OCI-LY3 (cell line): ENCODE measurements around the gene AHDC1.

Source experiments
- H2AFZ ChIP-seq: fragments of 200-600, 300-600 bp; shearing (Covaris generic); 2 replicates; pipeline ENCODE4 v1.6.0; 2014; ENCODE audit warnings: antibody characterized with exemption, low read depth, low read length
- H3K27ac ChIP-seq: fragments of 200-600, 300-600 bp; sonication (generic); 2 replicates; pipeline ENCODE4 v1.5.1; 2014; ENCODE audit warnings: mild to moderate bottlenecking, low read length, moderate library complexity, mixed read lengths
- H3K27me3 ChIP-seq: fragments of 200-600, 300-600 bp; sonication (generic); 2 replicates; pipeline ENCODE4 v1.6.1; 2014; ENCODE audit warnings: low read depth, low read length, mixed read lengths
- H3K36me3 ChIP-seq: fragments of 200-600, 300-600 bp; sonication (generic); replicated peaks from 2 replicates; pipeline ENCODE3; 2014; ENCODE audit warnings: low read depth, low read length, mixed read lengths
- H3K4me1 ChIP-seq: fragments of 300-600, 200-600 bp; sonication (generic); 2 replicates; pipeline ENCODE4 v1.6.1; 2014; ENCODE audit warnings: low read length, mixed read lengths
- H3K4me2 ChIP-seq: fragments of 200-600, 300-600 bp; sonication (generic); 2 replicates; pipeline ENCODE4 v1.6.1; 2014; ENCODE audit warnings: low read length, mixed read lengths
- H3K4me3 ChIP-seq: fragments of 300-600, 200-600 bp; sonication (generic); 2 replicates; pipeline ENCODE4 v1.5.1; 2014; ENCODE audit warnings: antibody characterized with exemption, mild to moderate bottlenecking, low read length, moderate library complexity
- H3K79me2 ChIP-seq: fragments of 300-600, 200-600 bp; shearing (Covaris generic); 2 replicates; pipeline ENCODE4 v1.6.1; 2014; ENCODE audit warnings: mild to moderate bottlenecking, low read length, mixed read lengths
- H3K9ac ChIP-seq: fragments of 300-600, 200-600 bp; shearing (Covaris generic); 2 replicates; pipeline ENCODE4 v1.6.0; 2014; ENCODE audit warnings: mild to moderate bottlenecking, low read length, moderate library complexity
- H3K9me3 ChIP-seq: fragments of 200-600, 300-600 bp; shearing (Covaris generic); 2 replicates; pipeline ENCODE4 v1.6.1; 2014; ENCODE audit warnings: low read length, mixed read lengths; ENCODE audit not compliant: insufficient read depth
- H4K20me1 ChIP-seq: fragments of 200-600, 300-600 bp; sonication (generic); 2 replicates; pipeline ENCODE4 v1.6.1; 2016; ENCODE audit warnings: low read length, mixed read lengths; ENCODE audit not compliant: insufficient read depth
- CTCF ChIP-seq: fragments of 200-600, 300-600 bp; sonication (generic); IDR thresholded peaks from 2 replicates; pipeline ENCODE4 v1.5.1; 2014; ENCODE audit warnings: antibody characterized with exemption, low read length, low read depth
- EZH2phosphoT487 ChIP-seq: fragments of 200-600 bp; shearing (Covaris generic); IDR thresholded peaks from 2 replicates; pipeline ENCODE4 v1.6.1; 2018; ENCODE audit warnings: antibody characterized with exemption, mixed run types, low read depth

Gene AHDC1

GRCh38 chr1:27549807-27550408 is 54.0 kb downstream of the AHDC1 start:
- no peaks in the 10 kb centered on the region for H3K79me2 ChIP-seq
- no peak overlapping the region for H3K4me3 ChIP-seq
- H3K4me2 ChIP-seq, result no peak overlapping the region
- H3K9me3 ChIP-seq, result no peaks in the 10 kb centered on the region
- no peak for TF ChIP-seq CTCF
- TF ChIP-seq EZH2phosphoT487, result no peak
- H3K9ac ChIP-seq, result no peak overlapping the region
- H2AFZ ChIP-seq, result no peak overlapping the region
- no peaks in the 10 kb centered on the region for H4K20me1 ChIP-seq
- no peaks in the 10 kb centered on the region for H3K36me3 ChIP-seq
- no peak overlapping the region for H3K27ac ChIP-seq
- H3K4me1 ChIP-seq, result no peaks in the 10 kb centered on the region
- no peaks in the 10 kb centered on the region for H3K27me3 ChIP-seq

- Histone ChIP-seq H4K20me1 (no peaks in the 10 kb centered on the region), H2AFZ (no peak overlapping the region), H3K27me3 (no peaks in the 10 kb centered on the region), H3K27ac (no peak overlapping the region), H3K4me1 (no peaks in the 10 kb centered on the region), H3K9me3 (no peaks in the 10 kb centered on the region), H3K9ac (no peak overlapping the region), H3K36me3 (no peaks in the 10 kb centered on the region), H3K4me3 (no peak overlapping the region), H3K79me2 (no peaks in the 10 kb centered on the region), H3K4me2 (no peak overlapping the region)
- no peak for TF ChIP-seq EZH2phosphoT487
- TF ChIP-seq CTCF, result no peak
Observed at GRCh38 chr1:27548858-27549719, 54.9 kb downstream of the AHDC1 start.

- Histone ChIP-seq H3K9ac (no peak overlapping the region), H3K36me3 (no peaks in the 10 kb centered on the region), H3K9me3 (no peaks in the 10 kb centered on the region), H3K4me2 (no peak overlapping the region), H4K20me1 (no peaks in the 10 kb centered on the region), H3K27me3 (no peaks in the 10 kb centered on the region), H3K4me1 (no peaks in the 10 kb centered on the region), H2AFZ (no peak overlapping the region), H3K79me2 (no peaks in the 10 kb centered on the region), H3K27ac (no peak overlapping the region), H3K4me3 (no peak overlapping the region)
- TF ChIP-seq EZH2phosphoT487, result no peak
- no peak for TF ChIP-seq CTCF
Observed at GRCh38 chr1:27548136-27548853, 55.6 kb downstream of the AHDC1 start.
